LNCaP clone FGC (cell line): Measurements from ENCODE around the gene EMX1.

Experiments
- DNase-seq: peaks from one replicate; pipeline ENCODE4 v3.0.0-alpha.2; 2011; ENCODE audit warnings: low read depth
- H3K4me3 ChIP-seq: 2 replicates; pipeline ENCODE4 v1.5.1; 2011; ENCODE audit warnings: mild to moderate bottlenecking, low read depth, low read length, control low read depth
- TF ChIP-seq, protein P1 (sequence below): IDR thresholded peaks from 2 replicates; pipeline ENCODE4 v1.5.1; 2012; ENCODE audit warnings: mild to moderate bottlenecking; ENCODE audit not compliant: control insufficient read depth, insufficient read depth; ENCODE audit errors: extremely low read depth

The EMX1 gene

DNA sequence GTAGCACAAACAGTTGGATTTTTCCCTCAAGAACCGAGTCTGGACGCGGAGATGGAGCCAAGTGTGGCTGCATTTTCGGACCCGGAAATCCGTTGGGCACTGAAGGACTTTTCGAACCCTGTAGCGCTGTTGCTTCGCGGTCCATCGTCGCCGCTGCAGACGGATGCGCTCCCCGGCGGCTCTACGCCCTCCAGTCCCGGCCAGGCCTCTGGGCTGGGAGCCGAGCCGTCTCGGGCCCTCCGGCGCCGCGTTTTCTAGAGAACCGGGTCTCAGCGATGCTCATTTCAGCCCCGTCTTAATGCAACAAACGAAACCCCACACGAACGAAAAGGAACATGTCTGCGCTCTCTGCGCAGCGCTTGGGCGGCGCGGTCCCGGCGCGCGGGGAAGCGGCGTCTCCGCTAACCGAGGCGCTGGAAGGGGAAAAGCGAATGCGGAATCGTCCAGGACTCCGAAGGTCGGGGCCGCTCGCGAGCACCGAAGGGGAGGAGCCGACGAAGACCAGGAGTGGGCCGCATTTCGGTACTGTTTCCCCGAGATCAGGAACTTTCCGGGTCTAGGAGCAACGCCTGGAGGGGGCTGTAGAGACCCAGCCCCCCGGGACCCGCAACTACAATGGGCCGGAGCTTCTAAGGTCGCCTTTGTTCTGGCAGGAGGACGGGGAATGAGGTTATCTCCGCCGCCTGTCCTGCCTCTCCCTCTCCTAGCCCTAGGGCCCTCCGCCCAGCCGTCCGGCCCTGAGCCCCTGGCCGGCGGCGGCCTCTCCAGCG lies 3.2 kb downstream of the EMX1 start:
- TF ChIP-seq, protein P1, sequence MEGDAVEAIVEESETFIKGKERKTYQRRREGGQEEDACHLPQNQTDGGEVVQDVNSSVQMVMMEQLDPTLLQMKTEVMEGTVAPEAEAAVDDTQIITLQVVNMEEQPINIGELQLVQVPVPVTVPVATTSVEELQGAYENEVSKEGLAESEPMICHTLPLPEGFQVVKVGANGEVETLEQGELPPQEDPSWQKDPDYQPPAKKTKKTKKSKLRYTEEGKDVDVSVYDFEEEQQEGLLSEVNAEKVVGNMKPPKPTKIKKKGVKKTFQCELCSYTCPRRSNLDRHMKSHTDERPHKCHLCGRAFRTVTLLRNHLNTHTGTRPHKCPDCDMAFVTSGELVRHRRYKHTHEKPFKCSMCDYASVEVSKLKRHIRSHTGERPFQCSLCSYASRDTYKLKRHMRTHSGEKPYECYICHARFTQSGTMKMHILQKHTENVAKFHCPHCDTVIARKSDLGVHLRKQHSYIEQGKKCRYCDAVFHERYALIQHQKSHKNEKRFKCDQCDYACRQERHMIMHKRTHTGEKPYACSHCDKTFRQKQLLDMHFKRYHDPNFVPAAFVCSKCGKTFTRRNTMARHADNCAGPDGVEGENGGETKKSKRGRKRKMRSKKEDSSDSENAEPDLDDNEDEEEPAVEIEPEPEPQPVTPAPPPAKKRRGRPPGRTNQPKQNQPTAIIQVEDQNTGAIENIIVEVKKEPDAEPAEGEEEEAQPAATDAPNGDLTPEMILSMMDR: no peak
- no peak for DNase-seq
- H3K4me3 ChIP-seq: no peak overlapping the region

DNA sequence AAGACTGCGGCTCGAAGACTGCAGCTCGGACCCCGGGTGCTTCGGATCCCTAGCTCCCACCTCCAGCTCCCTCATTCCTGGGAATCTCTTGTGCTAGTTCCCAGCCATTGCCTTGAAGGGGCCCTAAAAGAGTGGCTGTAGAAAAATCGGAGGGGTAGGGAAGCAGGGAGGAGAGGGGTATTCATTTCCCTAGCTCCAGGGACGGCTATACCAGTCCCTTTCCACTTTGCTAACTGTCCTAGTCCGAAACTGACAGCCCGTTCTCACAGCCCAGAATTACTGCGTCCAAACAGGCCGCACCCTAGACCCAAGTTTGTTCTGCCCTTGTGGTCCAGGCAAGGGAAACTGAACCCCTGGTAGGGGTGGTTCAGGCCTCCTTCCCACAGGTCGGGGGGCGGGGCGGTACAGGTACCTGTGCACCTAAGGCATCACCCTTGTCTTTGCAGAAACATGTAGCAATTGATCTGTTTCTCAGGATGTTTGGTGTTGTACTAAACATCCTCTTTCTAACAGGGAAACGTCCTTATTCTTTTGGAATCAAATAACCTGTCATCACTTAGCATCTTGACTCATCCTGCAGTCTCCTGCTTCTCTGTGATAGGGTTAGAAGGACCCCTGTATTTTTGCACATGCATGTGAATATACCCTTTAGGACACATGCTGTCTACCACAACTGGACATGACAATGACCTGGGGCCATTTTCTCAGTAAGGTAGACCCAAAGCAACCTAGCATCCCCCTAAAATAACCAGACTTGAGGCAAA lies 4.0 kb downstream of the EMX1 start:
- H3K4me3 ChIP-seq: no peak overlapping the region
- DNase-seq: no peak
- TF ChIP-seq, protein P1: no peak

DNA sequence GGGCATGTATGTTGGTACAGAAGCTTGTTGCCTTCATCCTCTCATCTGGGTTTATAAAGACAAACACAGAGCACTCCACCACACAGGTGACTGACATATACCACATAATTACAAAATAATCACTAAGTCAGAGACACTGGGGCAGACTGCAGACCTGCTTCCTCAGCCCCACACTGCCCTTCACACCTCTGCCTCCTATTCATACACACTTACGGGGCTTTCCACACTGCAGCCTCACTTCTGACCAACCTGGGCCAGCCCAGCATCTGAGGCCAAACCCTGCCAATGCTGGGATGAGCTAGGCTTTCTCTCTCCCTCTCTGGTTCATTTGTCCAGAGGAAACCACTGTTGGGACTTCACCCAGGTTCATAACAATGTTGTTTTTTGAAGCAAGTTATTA lies 4.5 kb downstream of the EMX1 start:
- no peak overlapping the region for H3K4me3 ChIP-seq
- TF ChIP-seq, protein P1: no peak
- no peak for DNase-seq

GRCh38 chr2:72923833-72924352 lies 6.6 kb downstream of the EMX1 start:
- no peak overlapping the region for H3K4me3 ChIP-seq
- DNase-seq: no peak
- TF ChIP-seq, protein P1: no peak

- H3K4me3 ChIP-seq: no peak overlapping the region
- TF ChIP-seq, protein P1: no peak
- DNase-seq: no peak
Observed at GRCh38 chr2:72924353-72925240, 7.3 kb downstream of the EMX1 start.

DNA sequence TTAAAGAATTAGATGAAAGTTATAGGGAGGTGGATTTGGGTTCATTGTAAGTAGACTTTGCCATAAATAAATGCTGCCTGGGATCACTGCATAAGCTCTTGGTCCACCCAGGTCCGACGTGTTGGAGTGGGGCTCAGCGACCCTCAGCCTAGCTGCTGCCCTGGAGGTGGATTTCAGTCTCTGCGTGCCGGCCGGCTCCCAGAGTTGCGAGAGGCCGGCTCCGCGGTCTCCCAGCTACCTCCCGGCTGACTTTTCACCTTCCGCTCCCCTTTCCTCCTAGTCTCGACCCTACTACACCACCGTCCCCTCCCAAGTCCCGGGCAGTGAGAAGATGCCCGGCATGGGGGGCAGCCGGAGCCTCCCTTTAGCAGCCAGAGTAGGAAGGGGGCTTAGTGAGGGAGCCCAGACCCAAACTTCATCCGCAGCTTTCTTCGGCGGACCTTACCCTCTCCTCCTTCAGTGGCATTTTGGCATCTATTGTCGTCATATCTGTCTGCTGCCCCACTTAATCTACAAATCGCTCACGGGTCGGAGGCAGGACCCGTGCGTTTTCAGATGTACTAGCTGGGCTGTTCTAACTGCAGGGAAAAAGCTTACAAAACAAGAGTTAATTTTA lies 8.1 kb downstream of the EMX1 start:
- no peak for DNase-seq
- H3K4me3 ChIP-seq: no peak overlapping the region
- TF ChIP-seq, protein P1: no peak
